Measurements from ENCODE around the gene COPS6.
A peak's percentile ranks its signal among the peaks of the same experiment; 100 is the strongest.

COPS6 gene

GRCh38 chr7:100102950-100103840, 14.4 kb downstream of the COPS6 start:
- no peak for DNase-seq (ENCODE audit: low spot score)

DNA sequence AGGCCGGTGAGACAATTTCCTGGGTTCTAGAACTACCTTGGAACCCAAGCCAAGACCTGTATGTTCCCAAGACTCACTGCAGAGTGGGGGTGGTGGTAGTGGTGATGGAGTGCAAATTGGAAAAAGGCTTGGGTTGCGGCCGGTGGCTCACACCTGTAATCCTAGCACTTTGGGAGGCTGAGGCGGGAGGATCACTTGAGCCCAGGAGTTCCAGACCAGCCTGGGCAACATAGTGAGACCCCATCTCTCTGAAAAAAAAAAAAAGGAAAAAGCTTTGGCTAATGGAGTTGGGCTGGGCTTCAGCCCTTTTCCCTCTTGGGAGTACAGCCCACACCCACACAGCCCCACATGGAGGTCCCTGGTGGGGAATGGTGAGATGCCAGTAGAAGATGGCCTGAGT, 16.8 kb downstream of the COPS6 start:
- DNase-seq (ENCODE audit: low spot score) = no peak

DNA sequence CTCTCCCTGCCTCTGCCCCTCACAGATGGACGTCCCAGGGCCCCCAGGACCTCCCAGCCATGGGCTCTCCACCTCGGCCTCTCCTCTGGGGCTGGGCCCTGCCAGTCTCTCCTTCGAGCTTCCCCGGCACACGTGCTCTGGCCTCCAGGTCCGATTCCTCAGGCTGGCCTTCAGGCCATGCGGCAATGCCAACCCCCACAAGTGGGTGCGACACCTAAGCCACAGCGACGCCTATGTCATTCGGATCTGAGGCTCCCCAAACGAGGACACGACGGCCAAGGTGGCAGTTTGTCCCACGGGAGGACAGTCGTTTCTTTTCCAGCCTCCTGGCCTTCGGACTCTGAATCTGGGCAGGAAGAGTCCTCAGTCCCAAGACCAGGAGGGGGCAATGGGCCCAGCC, 17.9 kb downstream of the COPS6 start:
- no peak for DNase-seq (ENCODE audit: low spot score)

DNA sequence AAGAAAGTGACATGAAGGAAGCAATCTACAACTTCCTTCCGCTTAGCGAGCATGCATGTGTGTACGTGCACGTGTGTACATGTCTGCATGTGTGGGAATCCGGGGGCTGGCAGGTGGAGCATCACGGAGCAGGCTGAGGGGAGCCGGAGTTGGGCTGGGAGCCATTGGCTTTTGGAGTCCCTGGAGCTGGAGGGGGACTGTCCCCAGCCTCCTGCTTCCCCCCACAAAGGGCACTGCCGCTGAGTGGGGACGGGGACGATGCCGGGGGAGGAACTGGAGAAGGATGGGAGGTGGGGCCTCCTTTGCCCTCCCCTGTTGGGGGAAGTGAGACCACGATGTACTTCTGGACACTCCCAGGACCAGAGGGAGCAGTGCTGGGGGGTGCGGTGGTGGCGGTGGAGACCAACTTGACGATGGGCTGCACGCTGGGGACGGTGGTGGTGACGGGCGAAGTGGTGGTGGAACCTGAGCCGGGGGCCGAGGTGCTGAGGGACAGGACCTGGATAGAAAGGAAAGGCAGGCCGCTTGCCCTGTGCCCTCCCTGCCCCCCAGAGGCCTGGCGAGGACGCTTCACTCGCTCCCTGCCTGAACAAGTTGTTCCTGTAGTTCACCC, 18.5 kb downstream of the COPS6 start:
- DNase-seq (ENCODE audit: low spot score) = no peak

GRCh38 chr7:100107890-100108289, 19.1 kb downstream of the COPS6 start:
- DNase-seq (ENCODE audit: low spot score) = no peak

DNA sequence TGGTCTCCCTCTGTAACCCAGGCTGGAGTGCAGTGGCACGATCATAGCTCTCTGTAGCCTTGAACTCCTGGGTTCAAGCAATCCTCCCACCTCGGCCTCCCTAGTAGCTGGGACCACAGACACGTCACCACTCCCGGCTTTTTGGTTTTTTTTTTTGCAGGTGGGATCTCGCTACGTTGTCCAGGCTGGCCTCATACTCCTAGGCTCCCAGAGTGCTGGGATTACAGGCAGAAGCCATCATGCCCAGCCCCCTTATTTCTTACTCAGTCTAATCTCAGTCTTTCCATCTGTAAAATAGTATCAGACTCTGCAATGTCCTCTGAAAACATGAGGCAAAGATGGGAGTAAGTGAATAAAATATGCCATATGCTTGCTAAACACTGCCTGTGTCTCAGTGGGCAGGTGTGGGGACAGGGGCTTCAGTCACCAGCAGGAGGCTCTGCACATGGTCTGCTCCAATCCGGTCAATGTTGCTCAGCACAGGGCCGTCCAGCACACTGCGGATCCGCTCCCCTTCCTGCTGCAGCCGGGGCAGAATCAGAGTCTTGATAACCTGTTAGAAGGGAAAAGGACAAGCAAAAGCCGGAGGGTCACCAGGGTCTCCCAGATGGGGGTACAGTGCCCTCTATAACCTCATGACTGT, 20.9 kb downstream of the COPS6 start:
- DNase-seq (ENCODE audit: low spot score) = no peak

DNA sequence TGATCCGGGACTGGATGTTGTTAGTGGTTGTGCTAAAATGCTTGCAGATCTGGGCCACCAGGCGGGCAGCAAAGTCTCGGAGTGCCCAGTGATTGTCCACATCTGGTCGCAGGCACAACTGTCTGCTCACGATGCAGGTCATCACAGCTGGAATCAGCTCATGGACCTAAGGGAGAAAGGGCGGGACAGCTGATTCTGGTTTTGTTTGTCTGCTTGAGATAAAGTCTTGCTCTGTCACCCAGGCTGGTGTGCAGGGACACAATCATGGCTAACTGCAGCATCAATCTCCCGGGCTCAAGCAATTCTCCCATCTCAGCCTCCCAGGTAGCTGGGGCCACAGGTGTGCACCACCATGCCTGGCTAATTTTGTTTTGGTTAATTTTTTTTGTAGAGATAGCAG, 22.4 kb downstream of the COPS6 start:
- DNase-seq (ENCODE audit: low spot score) = no peak

GRCh38 chr7:100111914-100112313, 23.1 kb downstream of the COPS6 start:
- no peak for DNase-seq (ENCODE audit: low spot score)

GRCh38 chr7:100115026-100115425, 26.3 kb downstream of the COPS6 start:
- no peak for DNase-seq (ENCODE audit: low spot score)

DNA sequence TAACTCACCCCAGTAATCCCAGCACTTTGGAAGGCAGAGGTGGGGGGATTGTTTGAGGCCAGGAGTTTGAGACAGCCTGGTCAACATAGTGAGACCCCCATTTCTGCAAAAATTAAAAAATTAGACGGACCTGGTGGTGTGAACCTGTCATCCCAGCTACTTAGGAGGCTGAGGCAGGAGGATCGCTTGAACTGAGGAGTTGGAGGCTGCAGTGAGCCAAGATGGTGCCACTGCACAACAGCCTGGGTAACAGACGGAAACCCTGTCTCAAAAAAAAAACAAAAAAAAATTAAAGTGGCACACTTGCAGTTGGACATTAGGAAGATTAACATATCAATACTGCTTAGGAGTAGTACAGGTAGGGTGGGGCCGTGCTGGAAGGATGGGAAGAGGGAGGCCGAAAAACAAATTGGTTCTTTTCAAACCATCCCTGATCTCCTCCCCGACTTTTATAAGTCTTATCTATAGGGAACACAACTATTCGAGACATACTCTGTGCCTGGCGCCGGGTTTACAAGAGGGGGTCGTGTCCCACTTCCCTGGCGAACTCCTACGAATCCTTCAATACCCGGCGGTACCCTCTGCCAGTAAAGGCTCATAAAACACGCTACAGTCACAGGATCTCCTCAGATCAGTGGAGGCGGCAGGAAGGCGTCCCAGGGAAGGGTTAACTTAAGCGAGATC, 29.8 kb downstream of the COPS6 start:
- no peak for DNase-seq (ENCODE audit: low spot score)

DNA sequence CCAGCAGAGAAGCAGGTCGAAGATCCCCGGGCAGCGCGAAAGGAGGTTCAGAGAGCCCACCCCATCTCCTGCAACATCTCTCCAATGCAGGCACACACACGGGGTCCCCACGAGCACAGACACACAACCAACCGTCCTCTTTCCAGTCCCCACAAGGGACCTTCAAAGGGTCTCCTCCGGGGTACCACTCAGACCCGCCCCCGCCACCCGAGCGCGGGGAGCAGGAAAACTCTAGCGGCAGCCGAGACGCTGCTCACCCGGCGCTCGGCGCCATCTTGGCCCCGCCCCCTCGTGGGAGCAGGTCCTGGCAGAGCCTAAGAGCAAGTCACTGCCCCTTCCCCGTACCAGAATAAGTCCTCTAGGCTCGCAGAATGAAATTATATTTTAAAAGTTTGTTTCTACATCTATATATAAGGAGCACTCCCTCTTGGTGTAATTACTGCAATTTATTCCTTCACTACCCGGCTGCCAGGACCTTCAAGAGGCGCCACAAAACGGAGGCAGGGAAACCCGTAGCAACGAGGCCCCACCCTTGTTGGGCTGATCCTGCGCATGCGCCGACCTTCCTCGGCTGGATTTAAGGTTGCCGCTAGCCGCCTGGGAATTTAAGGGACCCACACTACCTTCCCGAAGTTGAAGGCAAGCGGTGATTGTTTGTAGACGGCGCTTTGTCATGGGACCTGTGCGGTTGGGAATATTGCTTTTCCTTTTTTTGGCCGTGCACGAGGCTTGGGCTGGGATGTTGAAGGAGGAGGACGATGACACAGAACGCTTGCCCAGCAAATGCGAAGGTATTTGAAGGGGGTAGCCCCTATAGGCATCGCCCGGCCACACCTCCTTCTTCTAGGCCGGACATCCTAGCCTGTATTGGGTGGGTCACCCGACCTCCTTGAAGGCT, 30.6 kb downstream of the COPS6 start, which contains the start of the genes CNPY4 and TAF6:
Gene CNPY4 (plus strand): TSS at position 563 of the 898 bp plus-strand sequence. CDS start 111 bp downstream, at position 674.
Gene TAF6 (minus strand): TSS at position 287 of the 898 bp plus-strand sequence. CDS start 5,149 bp downstream, outside the sequence.
- peak; percentile 95 for DNase-seq (ENCODE audit: low spot score)

DNA sequence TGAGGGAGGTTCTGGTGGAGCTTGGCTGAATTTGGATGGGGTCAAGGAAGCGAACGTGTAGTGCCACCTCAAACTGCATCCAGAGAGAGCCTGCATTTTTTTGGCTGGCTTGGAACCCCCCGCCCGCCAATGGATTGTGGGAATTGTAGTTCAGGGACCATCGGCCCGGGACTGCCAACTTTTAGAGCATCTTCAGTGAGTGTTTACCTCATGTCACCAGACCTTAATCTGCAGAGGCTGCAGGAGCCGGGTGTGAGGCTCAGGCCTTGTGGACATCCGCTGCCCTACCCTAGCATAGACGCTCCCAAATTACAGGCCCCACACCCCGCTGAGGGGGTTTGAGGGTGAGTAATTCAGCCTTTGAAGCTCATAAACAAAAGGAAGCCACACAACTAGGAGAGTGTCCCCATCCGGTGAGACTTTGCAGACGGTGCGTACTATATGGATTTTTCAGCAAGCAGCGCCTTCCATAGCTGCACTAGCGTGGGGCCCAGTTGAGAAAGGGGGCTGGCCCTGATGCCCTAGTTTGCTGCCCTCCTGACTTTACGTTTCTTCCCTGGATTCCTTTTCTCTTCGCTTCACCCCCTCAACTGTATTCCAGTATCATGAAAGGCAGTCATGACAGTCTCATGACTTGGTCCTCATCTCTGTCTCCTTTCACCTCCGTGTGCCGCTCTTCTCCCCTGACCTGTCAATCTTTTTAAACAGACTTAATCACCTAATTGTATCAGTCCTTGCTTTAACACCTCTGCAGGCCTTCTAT, 31.4 kb downstream of the COPS6 start:
- DNase-seq (ENCODE audit: low spot score) = peak; percentile 82

- DNase-seq (ENCODE audit: low spot score) = no peak
Measured at GRCh38 chr7:100120733-100121036, 31.9 kb downstream of the COPS6 start.

GRCh38 chr7:100122067-100122466, 33.3 kb downstream of the COPS6 start:
- no peak for DNase-seq (ENCODE audit: low spot score)

- DNase-seq (ENCODE audit: low spot score) = no peak
Measured at GRCh38 chr7:100122568-100122967, 33.8 kb downstream of the COPS6 start.

GRCh38 chr7:100124301-100125230, 35.8 kb downstream of the COPS6 start:
- no peak for DNase-seq (ENCODE audit: low spot score)

DNA sequence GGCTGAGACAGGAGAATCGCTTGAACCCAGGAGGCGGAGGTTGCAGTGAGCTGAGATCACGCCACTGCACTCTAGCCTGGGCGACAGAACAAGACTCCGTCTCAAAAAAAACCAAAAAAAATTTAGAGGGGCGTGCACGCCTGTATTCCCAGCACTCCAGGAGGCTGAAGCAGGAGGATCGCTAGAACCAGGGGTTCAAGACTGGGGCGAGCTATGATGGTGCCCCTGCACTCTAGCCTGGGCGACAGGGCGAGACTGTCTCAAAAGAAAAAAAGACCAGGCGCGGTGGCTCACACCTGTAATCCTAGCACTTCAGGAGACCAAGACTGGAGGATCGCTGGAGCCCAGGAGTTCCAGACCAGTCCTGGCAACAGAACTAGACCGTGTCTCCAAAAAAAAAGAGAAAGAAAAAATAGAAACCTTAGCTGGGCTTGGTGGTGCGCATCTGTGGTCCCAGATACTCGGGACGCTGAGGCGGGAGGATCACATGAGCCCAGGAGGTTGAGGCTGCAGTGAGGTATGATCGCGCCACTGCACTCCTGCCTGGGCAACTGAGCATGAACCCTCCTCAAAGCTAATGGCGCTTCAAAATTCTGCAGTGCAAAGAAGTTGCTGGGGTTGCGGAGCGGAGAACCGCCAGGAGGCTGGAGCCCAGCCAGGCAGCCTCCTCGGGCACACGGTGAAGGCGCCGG, 37.6 kb downstream of the COPS6 start:
- no peak for DNase-seq (ENCODE audit: low spot score)

DNA sequence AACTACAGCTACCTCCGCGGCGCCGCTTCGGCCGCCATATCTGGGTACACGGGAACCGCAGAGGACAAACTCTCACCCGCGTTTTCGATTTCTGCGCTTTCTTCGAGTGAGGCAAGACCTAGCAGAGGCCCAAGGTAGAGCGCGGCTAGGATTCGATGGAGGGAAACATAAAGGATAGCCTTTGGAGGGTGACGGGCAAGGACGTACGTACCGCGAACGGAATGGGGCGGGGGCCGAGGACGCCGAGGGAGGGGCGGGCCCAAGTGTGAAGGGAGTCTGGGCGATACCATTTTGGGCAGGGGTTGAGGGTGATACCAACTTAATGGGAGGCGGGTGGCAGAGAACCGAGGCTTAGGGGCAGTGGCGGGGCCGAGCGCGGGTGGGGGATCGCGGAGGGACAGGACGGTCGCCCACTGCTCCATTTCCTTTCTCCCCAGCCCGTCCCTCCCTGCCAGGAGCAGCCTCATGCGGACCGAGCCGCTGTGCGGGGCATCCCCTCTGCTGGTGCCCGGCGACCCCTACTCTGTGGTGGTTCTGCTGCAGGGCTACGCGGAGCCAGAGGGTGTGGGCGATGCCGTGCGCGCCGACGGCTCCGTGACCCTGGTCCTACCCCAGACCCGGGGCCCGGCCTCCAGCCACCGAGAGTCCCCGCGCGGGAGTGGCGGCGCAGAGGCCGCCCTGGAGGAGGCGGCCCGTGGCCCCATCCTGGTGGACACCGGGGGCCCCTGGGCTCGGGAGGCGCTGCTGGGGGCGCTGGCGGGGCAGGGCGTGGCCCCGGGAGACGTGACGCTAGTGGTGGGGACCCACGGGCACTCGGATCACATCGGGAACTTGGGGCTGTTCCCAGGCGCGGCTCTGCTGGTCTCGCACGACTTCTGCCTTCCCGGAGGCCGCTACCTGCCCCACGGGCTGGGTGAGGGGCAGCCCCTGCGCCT, 38.4 kb downstream of the COPS6 start, which contains the start of gene MBLAC1:
Gene MBLAC1 (plus strand): TSS at position 37 of the 935 bp plus-strand sequence. CDS start 429 bp downstream, at position 466.
- peak; percentile 90 for DNase-seq (ENCODE audit: low spot score)
